HCT116 (cell line): Measurements from ENCODE around the gene AEBP1.

ENCODE experiments used
- ATF3 ChIP-seq: IDR thresholded peaks from 2 replicates; pipeline ENCODE4 v1.6.1; 2012
- CTCF ChIP-seq, 3 experiments: fragments of 200-600 bp in 1 of 3; sonication (generic) in 1 of 3; IDR thresholded peaks in 2 of 3; conservative IDR thresholded peaks in 1 of 3; 2 replicates each; pipeline ENCODE4 v1.5.1; 2012 to 2017; ENCODE audit warnings: low read depth in 2 of 3, low read length in 2 of 3, antibody characterized with exemption in 1 of 3, borderline replicate concordance in 1 of 3, control low read depth in 1 of 3, mild to moderate bottlenecking in 1 of 3, mixed read lengths in 1 of 3, mixed run types in 1 of 3, moderate library complexity in 1 of 3; ENCODE audit not compliant: insufficient read depth in 1 of 3
- EZH2 ChIP-seq: fragments of 200-600 bp; sonication (generic); IDR thresholded peaks from 2 replicates; pipeline ENCODE4 v1.6.1; 2017; ENCODE audit warnings: antibody characterized with exemption, mixed run types
- FOSL1 ChIP-seq: IDR thresholded peaks from 2 replicates; pipeline ENCODE4 v1.6.1; 2012; ENCODE audit warnings: low read depth
- JUND ChIP-seq: IDR thresholded peaks from 2 replicates; pipeline ENCODE4 v1.6.1; 2012
- POLR2A ChIP-seq: IDR thresholded peaks from 2 replicates; pipeline ENCODE4 v1.7.0; 2011; ENCODE audit warnings: borderline replicate concordance; ENCODE audit not compliant: insufficient read depth, insufficient read length; ENCODE audit errors: extremely low read depth
- POLR2AphosphoS5 ChIP-seq: IDR thresholded peaks from 2 replicates; pipeline ENCODE4 v1.6.1; 2011; ENCODE audit warnings: mild to moderate bottlenecking, low read depth, low read length, moderate library complexity
- RAD21 ChIP-seq: IDR thresholded peaks from 2 replicates; pipeline ENCODE4 v1.6.1; 2012; ENCODE audit warnings: low read depth, mild to moderate bottlenecking
- SP1 ChIP-seq: IDR thresholded peaks from 2 replicates; pipeline ENCODE4 v1.6.1; 2012; ENCODE audit warnings: low read depth

- TF ChIP-seq CTCF (IDR thresholded peaks at IDR 0.05 in 2 of 3, conservative IDR thresholded peaks at IDR 0.05 in 1 of 3; ENCODE audit: borderline replicate concordance in 1 of 3, insufficient read depth in 1 of 3, low read depth in 2 of 3, low read length in 2 of 3) (no peak), ATF3 (no peak), RAD21 (no peak), EZH2 (no peak), SP1 (no peak), FOSL1 (no peak), POLR2AphosphoS5 (no peak), POLR2A (no peak), JUND (no peak)
Measured at GRCh38 chr7:44152971-44153947, 49.1 kb downstream of the AEBP1 start.
